Embryonic facial prominence (tissue), 1 donor: ENCODE data around the gene FHOD3.

Source experiments
- DNase-seq: peaks from one replicate; pipeline ENCODE4 v3.0.0-alpha.2; 2016; ENCODE audit errors: extremely low spot score

Gene FHOD3

DNA sequence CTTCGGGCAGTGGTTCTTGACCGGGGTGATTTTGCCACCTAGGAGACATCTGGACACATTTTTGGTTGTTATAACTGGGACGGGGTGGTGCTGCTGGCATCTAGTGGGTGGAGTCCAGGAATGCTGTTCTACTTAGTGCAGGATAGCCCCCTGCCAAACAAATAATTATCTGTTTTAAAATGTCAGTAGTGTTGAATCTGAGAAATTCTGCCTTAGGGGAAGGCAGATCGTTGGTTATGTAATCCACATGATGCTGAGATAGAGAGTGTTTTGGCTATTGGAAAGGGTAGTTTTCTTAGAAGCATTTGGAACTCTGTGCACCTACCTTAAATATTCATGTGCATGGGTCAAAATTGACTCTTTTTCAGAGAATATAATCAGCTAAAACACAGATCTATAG, 332.3 kb downstream of the FHOD3 start:
- DNase-seq = no peak

DNA sequence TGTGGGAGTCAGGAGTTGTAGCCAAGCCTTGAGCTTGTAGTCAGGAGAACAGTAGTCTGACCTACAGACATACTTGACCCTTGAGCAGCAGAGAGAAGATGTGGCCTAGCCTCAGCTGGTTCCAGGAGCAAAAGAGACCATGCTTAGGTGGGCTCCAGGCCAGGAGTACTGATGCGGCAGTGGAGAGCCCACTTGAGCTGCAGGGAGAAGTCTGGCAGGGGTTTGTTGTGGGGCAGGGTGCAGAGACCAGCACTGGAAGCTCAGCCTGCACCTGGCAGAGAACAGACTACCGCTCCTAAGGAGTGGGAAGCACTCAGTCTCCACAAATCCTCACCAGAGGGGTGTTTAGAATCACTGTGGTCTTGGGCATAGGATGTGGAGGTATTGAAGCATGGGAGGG, 333.4 kb downstream of the FHOD3 start:
- no peak for DNase-seq

DNA sequence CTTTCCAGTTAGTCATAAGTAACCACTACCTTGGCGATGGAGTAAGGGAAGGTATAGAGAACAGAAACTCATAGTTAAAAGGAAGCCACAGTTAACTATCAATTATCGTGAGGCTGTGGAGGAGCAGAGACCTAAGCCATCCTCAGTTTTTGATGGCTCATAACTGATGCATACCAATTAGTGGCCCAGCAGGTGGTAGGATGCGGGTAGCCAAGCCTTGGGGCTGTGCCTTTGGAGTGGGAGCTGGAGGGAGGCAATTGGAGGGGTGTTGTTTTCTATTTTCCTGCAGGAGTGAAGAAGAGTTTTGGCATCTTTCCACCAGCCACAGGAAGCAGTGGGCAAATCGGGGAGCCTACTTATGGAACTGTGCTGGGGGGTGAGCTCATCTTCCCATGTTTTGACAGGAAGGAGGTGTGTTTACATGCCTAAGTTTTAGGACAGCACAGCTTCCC, 336.5 kb downstream of the FHOD3 start:
- no peak for DNase-seq

DNA sequence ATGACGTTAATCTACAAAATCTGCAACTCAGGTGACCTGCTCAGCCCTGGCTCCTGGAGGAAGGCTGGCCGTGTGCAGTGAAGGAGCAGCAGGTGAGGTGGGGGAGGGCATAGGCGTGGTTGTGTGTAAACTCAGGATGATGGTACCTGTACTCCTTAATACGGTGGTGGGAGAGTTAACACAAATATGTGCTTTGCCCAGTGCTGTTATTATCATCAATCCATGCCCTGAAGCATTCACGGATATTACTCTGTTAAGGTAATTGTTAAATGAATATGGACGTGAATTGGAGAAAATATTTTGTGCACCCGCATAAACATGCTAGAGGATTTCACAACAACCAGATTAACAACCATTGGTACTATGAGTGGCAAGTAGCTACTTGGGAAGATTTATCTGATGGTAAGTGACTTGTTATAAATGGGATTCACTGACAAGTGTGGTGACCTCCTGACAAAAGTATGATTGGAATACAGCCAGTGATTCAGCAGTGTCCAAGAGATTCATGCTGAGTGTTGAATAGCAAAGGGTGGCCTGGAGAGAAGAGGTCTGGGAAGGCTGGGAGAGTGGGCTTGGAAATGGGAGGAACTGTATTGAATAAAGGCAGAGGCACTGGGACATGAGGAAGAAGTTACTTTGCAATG, 337.2 kb downstream of the FHOD3 start:
- DNase-seq = no peak

- DNase-seq = no peak
These were observed 338.0 kb downstream of the FHOD3 start for GRCh38 chr18:36635414-36636096.

DNA sequence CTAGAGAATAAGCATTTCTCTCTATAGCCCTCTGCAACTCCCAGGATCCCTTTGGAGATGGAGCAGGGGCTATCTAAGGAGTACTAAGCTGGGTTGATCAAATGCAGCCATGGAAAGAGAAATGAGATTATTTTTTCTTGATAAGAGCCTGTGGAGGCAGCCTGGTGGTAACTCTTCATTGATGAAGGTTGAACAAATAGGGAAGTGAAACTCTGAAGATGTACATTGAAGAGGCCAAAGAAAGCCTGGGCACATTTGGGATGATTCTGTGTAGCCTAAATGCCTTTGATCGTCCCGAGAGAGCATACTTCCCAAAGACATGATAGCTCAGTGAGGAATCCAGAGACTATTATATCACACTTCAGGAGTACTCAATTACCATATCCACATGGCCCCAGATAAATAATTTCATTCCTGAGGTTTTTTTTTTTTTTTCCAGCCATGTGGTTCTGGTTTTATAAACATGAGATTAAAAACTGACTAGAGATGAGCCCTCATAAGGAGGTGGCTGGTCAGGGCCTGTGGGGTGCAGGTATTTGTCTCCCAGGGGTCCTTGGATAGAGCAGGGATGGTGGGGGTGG, 338.8 kb downstream of the FHOD3 start:
- no peak for DNase-seq

GRCh38 chr18:36638224-36638623, 340.7 kb downstream of the FHOD3 start:
- no peak for DNase-seq

- no peak for DNase-seq
These were observed 342.8 kb downstream of the FHOD3 start for GRCh38 chr18:36640021-36640952.

- no peak for DNase-seq
These were observed 345.5 kb downstream of the FHOD3 start for GRCh38 chr18:36643061-36643460.

DNA sequence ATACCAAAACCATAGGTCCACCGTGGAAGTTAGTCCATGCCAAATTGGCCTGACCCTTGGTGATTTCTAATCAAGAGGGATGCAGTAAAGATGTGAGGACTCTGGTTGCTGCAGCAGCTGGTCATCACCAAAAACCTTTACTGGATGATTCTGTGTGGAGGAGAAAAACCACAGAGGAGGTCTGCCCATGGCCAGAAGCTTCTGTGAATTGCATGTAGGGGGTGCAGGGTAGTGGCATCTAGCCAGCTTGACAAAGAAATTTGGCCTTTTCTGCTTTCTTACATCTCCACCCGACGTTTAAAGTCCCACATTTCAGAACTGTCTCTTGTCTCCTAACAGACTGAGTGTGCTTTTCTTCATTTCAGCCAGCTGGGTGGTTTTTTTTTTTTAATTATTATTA, 351.3 kb downstream of the FHOD3 start:
- DNase-seq = no peak

GRCh38 chr18:36649205-36649604, 351.7 kb downstream of the FHOD3 start:
- no peak for DNase-seq

DNA sequence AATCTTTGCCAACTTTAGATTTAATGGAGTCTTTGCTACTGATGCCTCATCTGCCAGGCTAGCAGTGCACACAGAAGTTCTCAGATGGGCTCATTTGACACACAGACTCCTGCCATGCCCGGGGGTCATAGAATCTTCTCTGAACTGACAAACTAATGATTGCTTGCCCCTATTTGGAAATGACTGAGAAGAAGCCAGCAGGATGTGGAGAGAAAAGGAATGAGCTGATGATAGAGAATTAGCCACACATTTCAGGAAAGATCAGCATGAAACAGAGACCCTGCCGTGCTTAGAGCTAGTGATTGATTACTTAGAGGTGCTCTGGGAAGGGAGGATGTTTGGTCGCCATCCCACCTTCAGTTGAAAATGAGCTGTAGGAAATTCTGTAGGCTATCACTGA, 352.8 kb downstream of the FHOD3 start:
- DNase-seq = no peak

DNA sequence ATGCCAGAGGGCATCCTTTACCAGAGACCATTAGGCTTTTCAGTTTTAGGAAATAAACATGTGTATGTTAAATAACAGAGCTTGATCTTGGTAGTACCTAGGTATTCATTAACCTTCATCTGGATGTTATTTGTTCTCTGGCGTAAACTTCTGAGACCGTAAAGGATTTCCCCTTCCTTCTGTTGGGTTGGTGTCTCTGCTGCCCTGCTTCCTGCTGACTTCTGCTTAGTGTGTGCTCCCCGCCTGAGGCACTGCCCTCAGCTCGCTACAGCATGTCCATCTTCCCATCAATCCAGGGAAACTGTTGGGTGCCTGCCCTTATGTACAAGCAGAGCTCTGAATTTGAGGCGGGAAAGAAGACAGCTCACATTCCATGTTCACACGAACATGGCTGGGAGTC, 353.4 kb downstream of the FHOD3 start:
- DNase-seq = no peak

GRCh38 chr18:36652503-36652902, 355.0 kb downstream of the FHOD3 start:
- no peak for DNase-seq

GRCh38 chr18:36653141-36653869, 355.8 kb downstream of the FHOD3 start:
- DNase-seq = no peak

DNA sequence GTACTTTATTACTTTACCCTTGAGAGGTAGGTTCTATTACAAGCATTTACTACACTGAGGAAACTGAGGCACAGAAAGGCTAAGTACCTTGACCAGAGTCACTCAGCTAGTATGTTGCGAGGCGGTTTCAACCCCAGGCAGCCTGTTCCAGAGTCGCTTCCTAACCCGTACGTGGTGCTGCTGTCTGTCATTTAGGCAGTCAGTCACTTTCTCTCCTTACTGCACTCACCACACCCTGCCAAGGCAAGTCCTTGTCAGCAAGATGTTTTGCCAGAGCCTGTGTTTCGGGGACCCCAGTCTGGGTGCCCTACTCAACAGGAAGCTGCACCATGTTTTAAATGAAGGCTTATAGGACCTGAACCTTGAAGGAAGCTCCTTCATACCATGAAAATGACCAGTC, 356.4 kb downstream of the FHOD3 start:
- DNase-seq = no peak

DNA sequence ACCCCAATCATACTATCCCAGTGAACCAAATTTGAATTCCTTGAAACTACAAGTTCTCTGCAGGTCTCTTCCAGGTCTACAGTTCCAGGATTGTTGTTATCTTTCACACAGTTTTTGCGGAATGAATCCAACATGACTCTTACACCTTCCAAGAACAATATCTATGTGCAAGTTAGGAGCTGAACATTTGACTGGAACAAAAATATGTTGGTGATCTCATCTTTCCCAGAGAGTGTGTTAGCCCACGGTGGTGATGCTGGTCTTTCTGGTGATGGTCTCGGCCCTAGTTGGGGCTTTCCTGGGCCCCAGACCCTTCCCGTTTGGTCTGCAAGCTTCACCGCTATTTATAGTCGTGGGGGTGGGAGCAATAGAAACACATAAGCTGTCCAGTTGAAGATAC, 357.6 kb downstream of the FHOD3 start:
- DNase-seq = no peak

DNA sequence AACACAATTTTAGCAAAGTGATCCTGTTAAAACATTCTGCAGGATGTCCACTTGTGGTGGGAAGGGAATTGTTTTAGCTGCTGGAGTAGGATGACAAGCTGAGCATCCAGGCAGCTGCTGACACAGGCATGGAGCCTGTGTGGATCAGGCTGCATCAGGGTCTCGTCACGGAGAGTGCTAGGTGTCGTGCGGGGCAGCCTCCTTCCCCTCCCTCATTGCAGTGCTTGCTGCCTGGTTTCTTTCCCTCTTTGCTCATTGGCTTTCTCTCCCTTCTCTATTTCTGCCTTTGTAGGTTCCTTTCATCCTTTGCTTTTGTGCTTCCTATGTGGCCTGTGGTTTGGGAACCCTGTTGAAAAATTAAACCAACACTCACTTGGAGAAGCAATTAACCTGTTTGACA, 358.4 kb downstream of the FHOD3 start:
- no peak for DNase-seq

DNA sequence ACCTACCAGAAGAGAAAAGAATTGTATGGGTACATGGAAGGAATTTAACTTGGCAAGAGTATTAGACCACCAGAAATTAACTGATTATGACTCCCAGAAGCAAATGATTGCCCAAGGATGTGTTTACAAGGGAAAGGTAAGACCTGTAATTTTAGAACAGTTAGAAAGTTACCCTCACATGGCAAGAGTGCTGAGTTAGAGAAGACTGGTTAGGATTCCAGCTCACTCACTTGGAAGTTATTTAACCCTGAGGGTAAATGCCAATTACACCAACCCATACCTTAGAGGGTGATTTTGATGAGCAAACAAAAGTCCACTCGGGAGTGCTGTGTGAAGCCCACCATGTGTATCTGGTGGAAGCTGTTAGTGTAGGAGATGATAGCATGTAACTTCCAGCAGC, 361.1 kb downstream of the FHOD3 start:
- DNase-seq = no peak

DNA sequence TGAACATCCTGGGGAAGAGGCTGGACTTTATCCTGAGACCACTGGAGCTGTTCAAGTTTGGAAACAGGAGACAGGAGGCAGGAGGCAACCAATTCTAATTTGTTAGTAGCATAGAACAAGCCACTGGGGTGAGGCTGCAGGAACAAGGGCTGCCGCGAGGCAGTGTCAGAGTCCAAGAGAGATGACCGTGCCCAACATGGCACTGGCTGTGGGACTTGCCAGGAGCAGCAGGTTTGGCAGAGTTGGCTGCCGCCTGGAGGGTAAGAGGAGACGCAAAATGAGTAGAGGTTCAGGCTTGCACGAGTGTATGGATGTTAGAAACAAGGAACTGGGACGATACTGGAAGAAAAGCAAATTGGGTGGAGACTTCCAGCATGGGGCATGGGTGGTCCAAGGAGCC, 362.8 kb downstream of the FHOD3 start:
- no peak for DNase-seq

- DNase-seq = no peak
These were observed 364.5 kb downstream of the FHOD3 start for GRCh38 chr18:36661999-36662398.

GRCh38 chr18:36663312-36663711, 365.8 kb downstream of the FHOD3 start:
- no peak for DNase-seq
